Pons (tissue), 1 donor: ENCODE measurements around the gene MNT.

Experiments used
- DNase-seq: peaks from one replicate; pipeline ENCODE4 v3.0.0-alpha.2; 2016; ENCODE audit warnings: low spot score

MNT gene

GRCh38 chr17:2380950-2381649 is 19.8 kb downstream of the MNT start:
- no peak for DNase-seq

- DNase-seq, result no peak
Observed at GRCh38 chr17:2380226-2380922, 20.5 kb downstream of the MNT start.

- DNase-seq, result no peak
Observed at GRCh38 chr17:2379489-2380225, 21.2 kb downstream of the MNT start.

DNA sequence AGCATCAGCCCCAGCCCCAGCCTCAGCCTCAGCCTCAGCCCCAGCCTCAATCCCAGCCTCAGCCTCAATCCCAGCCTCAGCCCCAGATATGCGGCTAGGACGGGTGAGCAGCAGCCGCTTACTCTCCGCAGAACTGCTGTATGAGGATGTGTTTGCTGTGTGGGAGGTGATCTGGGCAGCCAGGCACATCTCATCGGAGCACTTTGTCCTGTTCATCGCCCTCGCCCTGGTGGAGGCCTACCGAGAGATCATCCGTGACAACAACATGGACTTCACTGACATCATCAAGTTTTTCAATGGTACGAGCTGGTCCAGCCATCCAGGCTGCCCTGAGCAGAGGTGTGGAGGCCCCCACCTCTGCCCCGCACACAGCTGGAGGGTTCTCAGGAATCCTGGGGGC is 22.0 kb downstream of the MNT start:
- no peak for DNase-seq

GRCh38 chr17:2377659-2378058 is 23.2 kb downstream of the MNT start:
- no peak for DNase-seq

GRCh38 chr17:2376107-2376506 is 24.8 kb downstream of the MNT start:
- no peak for DNase-seq

GRCh38 chr17:2375406-2375805 is 25.5 kb downstream of the MNT start:
- DNase-seq, result no peak

DNA sequence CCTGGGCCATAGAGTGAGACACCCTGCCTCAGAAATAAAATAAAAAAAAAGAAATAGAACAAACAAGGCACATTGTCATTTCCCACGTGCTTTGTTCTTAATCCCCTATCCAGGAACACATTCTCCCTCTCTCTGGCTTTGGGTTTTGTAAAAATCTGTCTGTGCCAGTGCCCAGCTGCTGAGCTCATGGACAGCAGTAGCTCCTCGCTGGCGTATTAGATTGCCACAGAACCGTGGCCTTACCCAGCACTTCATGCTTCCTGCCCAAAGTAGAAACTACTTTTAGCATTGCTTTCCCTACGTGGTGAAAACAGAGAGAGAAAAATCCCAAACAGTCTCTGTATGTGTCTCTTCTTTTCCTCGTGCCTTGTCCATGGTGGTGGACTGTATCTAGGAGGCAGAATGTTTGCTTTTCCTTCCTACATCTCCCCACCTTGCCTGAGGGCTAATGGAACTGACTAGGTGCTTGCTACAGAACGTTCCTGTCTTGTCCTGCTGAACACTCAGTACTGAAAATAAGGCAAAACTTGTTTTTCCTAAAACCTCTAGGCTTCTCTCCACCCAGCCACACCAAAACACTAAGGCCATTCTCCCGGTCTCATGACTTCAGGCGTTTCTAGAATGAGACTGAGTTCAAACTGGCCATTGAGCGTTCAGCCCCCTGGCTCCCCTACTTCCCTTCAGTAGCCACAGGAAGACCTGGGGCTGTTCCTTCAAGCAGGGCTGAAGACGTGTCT is 26.1 kb downstream of the MNT start:
- DNase-seq, result no peak

DNA sequence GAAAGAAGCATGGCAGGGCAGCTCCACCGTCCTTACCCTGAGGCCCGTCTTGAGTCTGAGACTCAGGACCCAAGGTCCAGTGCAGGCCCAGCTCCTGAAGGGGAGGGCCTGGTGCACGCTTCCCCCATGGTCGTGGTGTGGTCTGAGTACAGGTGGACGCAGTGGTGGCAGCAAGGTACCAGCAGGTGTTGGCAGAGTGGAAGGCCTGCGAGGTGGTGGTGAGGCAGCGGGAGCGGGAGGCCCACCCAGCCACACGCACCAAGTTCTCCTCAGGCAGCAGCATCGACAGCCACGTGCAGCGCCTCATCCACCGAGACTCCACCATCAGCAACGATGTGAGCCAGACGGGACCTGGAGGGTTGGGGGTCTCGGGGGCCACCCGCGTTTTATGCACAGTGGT is 27.7 kb downstream of the MNT start:
- no peak for DNase-seq

GRCh38 chr17:2372681-2373080 is 28.2 kb downstream of the MNT start:
- no peak for DNase-seq

DNA sequence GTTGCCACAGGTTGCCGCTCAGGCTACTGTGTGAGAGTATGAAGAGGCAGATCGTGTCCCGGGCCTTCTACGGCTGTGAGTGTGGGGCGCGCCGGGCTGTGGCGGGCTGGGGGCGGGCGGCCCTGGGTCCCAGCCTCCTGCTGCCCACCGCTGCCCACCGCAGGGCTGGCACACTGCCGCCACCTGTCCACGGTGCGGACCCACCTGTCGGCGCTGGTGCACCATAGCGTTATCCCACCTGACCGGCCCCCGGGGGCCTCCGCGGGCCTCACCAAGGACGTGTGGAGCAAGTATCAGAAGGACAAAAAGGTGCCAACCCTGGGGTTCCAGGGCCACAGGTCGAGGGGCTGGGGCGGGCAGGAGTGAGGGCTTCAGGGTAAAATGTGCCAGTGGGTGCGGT is 28.7 kb downstream of the MNT start:
- DNase-seq, result no peak

DNA sequence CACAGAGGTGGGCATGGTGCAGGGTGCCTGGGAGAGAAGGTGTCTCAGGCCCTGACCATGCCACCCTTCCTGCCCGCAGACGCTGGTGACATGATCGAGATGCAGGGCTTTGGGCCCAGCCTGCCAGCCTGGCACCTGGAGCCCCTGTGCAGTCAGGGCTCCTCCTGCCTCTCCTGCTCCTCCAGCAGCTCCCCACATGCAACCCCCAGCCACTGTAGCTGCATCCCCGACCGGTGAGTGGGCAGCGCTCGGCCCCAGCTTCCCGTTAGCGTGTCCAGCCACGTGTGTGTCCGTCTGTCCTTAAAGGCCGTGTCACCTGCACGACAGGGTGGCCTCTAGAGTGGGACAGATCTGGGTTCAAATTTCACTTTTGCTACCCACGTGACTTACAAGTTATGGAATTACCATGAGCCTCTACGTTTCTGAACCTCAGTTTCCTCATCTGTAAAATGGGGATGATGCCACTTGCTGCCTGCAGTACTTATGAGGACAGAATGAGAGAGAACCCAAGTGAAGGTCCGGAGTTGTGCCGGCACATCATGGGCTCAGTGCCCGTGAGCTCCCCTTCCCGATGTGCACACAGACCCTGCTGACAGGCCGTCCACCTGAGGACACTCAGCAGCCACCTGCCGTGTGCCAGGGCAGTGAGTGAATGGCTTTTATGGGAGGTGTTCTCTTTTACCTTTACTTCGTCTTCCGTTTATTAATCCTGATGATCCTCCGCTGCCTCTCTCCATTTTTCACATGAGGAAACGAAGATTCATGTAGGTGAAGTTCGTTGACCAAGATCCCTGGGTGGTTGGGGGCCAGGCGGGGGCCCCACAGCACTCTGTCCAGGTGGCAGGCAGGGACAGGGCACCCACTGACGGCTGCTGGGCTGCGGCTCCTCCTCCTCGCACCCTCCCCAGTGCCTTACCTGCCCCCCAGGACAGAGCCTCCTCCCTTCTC is 29.4 kb downstream of the MNT start:
- no peak for DNase-seq

DNA sequence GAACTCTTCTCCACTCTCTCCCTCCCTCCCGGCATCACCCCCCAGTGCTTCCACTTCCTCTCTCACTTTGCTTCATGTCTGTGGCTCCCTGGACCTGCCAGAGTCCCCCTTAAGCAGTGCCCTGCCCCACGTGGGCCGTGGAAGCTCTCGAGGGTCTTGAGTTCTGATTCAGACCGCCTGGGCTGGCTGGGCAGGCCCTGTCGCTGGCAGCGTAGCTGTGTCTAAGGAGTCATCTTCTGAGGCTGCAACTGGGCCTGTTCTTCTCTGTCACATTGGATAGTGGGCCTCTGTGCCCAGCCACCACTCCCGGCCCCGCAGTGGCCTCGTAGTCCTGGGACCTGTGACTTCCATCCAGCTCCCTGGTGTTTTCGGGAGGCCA is 30.7 kb downstream of the MNT start:
- no peak for DNase-seq

DNA sequence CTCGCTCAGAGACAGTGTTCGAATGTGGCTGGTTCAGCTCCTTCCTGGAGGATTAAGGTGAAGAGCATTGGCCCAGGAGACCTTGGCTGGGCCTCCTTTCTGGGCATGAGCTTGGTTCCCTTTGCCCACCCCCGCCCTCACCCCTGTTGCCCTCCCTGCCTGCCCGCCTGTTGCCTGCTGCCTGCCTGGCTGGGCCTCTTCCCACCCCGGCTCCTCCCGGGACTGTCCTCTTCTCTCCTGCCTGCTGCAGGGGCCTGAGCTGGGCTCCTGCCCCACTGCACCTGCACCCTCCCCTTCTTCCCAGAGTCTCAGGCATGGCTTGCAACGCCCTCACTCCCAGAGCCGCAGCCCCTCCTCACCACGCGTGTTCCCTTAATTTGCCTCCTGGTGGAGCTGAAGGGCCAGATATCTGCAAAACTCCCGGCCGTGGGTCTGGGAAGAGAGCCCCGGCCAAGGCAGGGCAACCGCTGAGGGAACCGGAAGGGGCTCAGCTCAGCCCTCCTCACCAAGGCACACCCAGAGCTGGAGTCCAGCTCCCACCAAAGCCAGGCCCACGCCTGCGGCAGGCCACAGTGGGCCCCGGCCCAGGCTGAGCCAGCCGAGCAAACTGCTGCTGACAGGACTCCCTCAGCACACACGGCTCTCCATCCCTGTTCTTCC is 31.2 kb downstream of the MNT start:
- no peak for DNase-seq

DNA sequence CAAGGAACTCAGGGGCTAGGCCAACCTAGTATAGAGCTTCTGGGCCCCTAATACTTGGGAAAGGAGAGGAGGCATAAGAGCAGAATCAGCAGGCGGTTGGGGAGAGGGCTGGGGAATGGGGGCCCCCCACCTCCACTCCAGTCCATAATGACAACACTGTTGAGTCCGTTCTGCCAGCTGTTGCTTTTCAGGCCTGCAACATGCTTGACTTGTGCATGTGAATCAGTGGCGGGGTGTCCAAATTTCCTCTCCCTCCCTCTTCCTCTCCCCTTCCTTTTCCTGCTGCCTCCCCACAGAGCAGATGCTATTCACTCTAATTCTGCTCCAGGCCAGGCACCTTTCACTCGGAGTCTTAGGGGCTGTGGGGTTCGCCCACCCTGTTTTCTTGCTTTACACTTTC is 31.8 kb downstream of the MNT start:
- DNase-seq, result no peak

DNA sequence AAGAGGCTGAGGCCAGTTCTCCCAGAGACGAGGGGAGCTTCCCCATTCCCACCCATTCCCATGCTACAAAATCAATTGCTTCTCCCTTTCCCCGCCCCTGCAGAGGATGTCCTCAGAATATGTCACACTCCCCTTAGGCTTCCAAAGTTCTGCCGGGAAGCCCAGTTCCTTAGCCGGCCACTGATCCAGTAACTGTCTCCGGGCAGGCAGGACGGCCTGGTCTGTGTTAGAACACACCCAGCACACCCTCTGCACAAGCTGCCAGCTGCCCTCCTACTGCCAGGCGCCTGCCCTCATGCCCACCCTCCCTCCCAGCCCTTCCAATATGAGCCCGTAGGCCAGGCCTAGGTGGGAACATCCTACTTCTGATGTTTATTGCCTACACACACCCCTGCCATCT is 32.5 kb downstream of the MNT start:
- DNase-seq, result no peak

DNA sequence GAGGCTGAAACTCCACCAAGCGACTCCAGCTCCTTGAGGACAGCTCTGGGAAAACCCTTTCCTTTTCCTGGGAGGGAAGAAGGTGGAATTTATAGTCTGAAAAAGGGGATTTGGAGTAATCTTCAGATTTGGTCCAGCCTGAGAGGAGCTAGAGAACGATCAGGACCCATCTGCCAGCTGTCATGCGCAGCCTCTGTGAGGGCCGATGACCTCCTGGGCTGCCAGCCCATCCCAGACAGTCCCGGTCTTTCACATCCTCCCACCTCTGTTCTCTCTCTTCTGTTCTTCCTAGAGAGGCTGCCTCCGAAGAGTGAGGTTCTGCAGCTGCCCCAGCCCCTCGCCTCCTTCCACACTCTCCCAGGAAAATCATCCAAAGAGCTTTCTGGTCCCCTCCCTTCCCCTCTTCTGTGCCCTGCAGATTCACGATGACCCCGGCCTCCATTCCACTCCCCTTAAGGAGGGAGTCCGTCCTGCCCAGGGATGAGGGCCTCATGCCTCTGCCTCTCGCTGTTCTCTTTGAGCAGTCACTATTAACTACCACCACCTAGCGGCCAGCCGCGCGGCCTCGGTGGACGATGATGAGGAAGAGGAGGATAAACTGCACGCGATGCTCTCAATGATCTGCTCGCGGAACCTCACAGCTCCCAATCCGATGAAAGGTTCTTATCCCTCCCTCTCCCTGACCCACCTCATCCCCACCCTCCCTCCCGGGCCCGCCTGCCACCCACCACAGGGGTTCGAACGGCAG is 33.9 kb downstream of the MNT start:
- no peak for DNase-seq

GRCh38 chr17:2365132-2365531 is 35.7 kb downstream of the MNT start:
- no peak for DNase-seq

- DNase-seq, result no peak
Observed at GRCh38 chr17:2364763-2365116, 36.1 kb downstream of the MNT start.
